ENCODE data around the gene NACC2. TPM values are rescaled to one million over a fixed set of nuclear protein-coding genes. Genes with fewer than 3 reads are reported as not detected.

NACC2 gene
- total and polyA plus RNA-seq, 10 of the 15 experiments (the other 5 are each of a cell fraction or from before 2014, with no cell fraction given): 0.66 to 14.7 (median 3.5) TPM

DNA sequence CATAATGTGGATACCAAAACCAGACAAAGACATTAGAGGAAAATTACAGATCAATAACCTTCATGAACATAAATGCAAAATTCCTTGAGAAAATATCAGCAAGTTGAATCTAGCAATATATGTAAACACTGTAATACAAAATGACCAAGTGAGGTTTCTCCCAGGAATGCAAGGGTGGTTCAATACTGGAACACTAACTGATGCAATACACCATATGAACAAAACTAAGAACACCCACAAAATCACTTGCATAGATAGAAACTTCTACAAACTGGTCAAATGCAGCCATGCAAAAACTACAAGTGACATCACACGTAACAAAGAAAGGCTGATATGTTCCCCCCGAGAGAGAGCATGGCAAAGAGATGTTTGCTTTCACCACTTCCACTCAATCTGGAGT is 55.6 kb downstream of the NACC2 start:
- H3K4me3 ChIP-seq: no peak overlapping the region
- no peak overlapping the region for H2AFZ ChIP-seq (ENCODE audit: control insufficient read depth, low read depth, low read length)
- no peak overlapping the region for H3K9ac ChIP-seq (ENCODE audit: control insufficient read depth, insufficient read depth, low read length)
- RAD21 ChIA-PET (ENCODE audit: unreplicated experiment): no interaction called here
- SMC1A ChIA-PET (ENCODE audit: uncharacterized antibody, unreplicated experiment): no interaction called here
- H3K27me3 ChIP-seq (replicated peaks in 1 of 2; ENCODE audit: control insufficient read depth in 2 of 2, insufficient read depth in 2 of 2, low read length in 1 of 2): no peaks in the 10 kb centered on the region
- no peaks in the 10 kb centered on the region for H3K36me3 ChIP-seq (ENCODE audit: control insufficient read depth in 2 of 2, insufficient read depth in 2 of 2, low read length in 1 of 2)
- POLR2A ChIA-PET: no interaction called here
- ATAC-seq: no peak
- BruUV-seq (replicated peaks): no TSS peak
- TF ChIP-seq NBN (IDR thresholded peaks at IDR 0.05) (no peak), SMC3 (IDR thresholded peaks at IDR 0.05; ENCODE audit: borderline replicate concordance, low read length) (no peak), ZSCAN29 (IDR thresholded peaks at IDR 0.05) (no peak), SREBF1 (IDR thresholded peaks at IDR 0.05; ENCODE audit: low read length) (no peak), RBBP5 (conservative IDR thresholded peaks at IDR 0.05) (no peak), USF1 (IDR thresholded peaks at IDR 0.05; ENCODE audit: borderline replicate concordance, extremely low read length, insufficient read depth, low read depth, low read length) (no peak), CEBPZ (IDR thresholded peaks at IDR 0.05; ENCODE audit: low read depth, low read length) (no peak), KLF5 (IDR thresholded peaks at IDR 0.05; ENCODE audit: partially characterized antibody) (no peak)
- TF ChIP-seq, protein P1, sequence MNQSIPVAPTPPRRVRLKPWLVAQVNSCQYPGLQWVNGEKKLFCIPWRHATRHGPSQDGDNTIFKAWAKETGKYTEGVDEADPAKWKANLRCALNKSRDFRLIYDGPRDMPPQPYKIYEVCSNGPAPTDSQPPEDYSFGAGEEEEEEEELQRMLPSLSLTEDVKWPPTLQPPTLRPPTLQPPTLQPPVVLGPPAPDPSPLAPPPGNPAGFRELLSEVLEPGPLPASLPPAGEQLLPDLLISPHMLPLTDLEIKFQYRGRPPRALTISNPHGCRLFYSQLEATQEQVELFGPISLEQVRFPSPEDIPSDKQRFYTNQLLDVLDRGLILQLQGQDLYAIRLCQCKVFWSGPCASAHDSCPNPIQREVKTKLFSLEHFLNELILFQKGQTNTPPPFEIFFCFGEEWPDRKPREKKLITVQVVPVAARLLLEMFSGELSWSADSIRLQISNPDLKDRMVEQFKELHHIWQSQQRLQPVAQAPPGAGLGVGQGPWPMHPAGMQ (IDR thresholded peaks at IDR 0.05; ENCODE audit: borderline replicate concordance): no peak
- TF ChIP-seq, protein P2, sequence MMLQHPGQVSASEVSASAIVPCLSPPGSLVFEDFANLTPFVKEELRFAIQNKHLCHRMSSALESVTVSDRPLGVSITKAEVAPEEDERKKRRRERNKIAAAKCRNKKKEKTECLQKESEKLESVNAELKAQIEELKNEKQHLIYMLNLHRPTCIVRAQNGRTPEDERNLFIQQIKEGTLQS (IDR thresholded peaks at IDR 0.05; ENCODE audit: borderline replicate concordance, extremely low read depth, low read depth, low read length): no peak
- no peak overlapping the region for H3K27ac ChIP-seq (ENCODE audit: control insufficient read depth, insufficient read depth)
- CTCF ChIA-PET: no interaction called here
- no peak overlapping the region for H3K4me2 ChIP-seq (ENCODE audit: control insufficient read depth, insufficient read depth)
- intact Hi-C loops (cut with micrococcal nuclease; ENCODE audit: unreplicated experiment) (no loop called here), in situ Hi-C loops (cut with MboI) (no loop called here)
- no peaks in the 10 kb centered on the region for H3K79me2 ChIP-seq (ENCODE audit: control insufficient read depth, insufficient read depth, low read length)
- FAIRE-seq: no peak
- no peaks in the 10 kb centered on the region for H4K20me1 ChIP-seq (ENCODE audit: control insufficient read depth, insufficient read depth)
- no peak for DNase-seq (ENCODE audit: low read depth, low spot score)
- WGBS (ENCODE audit: insufficient coverage, insufficient replicate concordance, low lambda C conversion rate, missing lambda C conversion rate): 94% methylated on average over 2 of the region's 2 CpGs
- no peaks in the 10 kb centered on the region for H3K4me1 ChIP-seq (ENCODE audit: control insufficient read depth, insufficient read depth, low read length)
- peaks cover 7% of the 10 kb centered on the region; the same call in 2 of the 3 replicates for H3K9me3 ChIP-seq (replicated peaks; ENCODE audit: control insufficient read depth, insufficient read depth, low read length)

Measured in GM12878 (cell line).